Measurements from ENCODE around the gene PEMT.

The PEMT gene

DNA sequence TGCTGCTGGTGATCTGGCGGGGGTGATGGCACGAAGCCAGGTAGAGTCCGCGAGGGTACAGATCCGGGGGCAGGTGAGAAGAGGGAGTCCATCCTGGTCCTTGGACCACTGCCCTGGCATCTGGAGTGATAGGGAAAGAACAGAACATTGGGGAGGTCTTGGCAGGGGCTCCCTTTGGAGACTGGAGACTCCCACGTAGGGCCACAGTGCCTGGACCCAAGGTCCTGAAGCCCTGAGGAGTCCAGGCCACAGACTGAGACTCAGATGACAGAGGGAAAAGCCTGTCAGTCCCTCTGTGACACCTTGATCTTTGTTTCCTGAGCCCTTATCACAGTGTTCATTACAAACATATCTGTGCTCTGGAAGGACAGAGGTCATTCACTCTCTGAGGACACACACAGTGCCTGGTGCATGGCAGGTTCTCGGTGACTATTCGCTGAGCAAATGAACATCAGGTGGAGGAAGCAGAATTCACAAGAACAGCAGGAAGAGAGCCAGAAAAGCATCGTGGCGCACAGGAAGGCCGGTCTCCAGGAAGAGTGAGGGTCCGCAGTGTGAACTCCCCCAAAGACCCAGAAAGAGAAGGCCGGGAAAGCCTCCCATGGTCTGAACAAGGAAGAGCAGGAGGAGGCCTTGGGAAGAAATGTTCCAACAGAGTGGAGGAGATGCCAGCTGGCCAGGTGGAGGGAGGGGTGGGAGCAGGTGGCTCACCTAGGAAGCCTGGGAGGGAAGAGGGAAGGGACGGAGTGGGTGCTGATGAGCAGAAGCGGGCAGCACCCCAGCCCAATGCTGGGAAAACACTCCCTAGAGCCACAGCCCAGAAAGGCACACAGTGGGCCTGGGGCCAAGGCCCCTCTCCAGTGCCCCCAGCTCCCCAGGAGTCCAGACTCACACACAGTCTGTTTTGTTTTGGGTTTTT, 20.5 kb downstream of the PEMT start:
- in situ Hi-C loops (cut with MboI; ENCODE audit: low sequenced_read_pairs) = loop anchor here (5.0 kb wide), 1 partner anchor 74 kb away; the partner anchor contains the start of gene RASD1

DNA sequence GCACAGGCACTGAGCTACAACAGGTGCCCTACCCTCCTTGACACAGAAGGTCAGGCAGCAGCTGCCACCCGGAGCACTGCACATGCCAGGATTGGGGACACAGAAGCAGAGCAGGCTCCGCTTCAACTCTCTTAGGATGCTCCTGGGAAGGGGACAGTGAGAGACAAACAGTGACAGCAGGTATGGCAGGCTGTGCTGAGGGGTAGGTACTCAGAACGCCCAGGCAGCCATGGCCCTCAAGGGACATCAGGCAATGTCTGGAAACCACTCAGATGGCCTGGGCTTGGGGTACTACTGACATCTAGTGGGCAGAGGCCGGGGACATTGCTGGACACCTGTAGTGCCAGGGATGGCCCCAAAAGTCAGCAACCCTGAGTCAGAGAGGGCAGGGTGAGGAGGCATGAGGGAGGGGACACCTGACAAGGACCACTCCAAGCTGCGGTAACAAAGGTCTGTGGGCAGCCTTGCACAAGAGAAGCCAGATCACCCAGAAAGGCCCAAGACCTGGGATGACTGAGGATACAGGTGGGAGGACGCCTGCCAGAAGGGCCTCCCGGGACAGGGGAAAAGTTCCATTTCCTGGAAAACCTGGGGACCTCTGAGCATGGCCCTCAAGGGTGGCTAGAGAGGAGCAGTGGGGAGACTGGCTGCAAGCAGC, 21.2 kb downstream of the PEMT start:
- Histone ChIP-seq H3K9me3 (no peaks in the 10 kb centered on the region), H3K4me1 (no peaks in the 10 kb centered on the region), H3K27me3 (ENCODE audit: low read depth) (no peaks in the 10 kb centered on the region), H3K4me3 (no peak overlapping the region), H3K36me3 (replicated peaks) (no peaks in the 10 kb centered on the region; the same call in 1 of the 2 replicates)
- peak in 1 of 2 experiments; percentile 29 for DNase-seq (ENCODE audit: low spot score in 2 of 2)
- in situ Hi-C loops (cut with MboI; ENCODE audit: low sequenced_read_pairs) = loop anchor here (5.0 kb wide), 1 partner anchor 73 kb away; the partner anchor contains the start of gene RASD1

More for the DNA sequence above, 20.5 kb downstream of the PEMT start:
- Histone ChIP-seq H3K4me3 (no peak overlapping the region), H3K36me3 (replicated peaks) (no peaks in the 10 kb centered on the region; the same call in 1 of the 2 replicates), H3K4me1 (no peaks in the 10 kb centered on the region), H3K9me3 (no peaks in the 10 kb centered on the region), H3K27me3 (ENCODE audit: low read depth) (no peaks in the 10 kb centered on the region)
- no peak for DNase-seq (ENCODE audit: low spot score in 2 of 2)

DNA sequence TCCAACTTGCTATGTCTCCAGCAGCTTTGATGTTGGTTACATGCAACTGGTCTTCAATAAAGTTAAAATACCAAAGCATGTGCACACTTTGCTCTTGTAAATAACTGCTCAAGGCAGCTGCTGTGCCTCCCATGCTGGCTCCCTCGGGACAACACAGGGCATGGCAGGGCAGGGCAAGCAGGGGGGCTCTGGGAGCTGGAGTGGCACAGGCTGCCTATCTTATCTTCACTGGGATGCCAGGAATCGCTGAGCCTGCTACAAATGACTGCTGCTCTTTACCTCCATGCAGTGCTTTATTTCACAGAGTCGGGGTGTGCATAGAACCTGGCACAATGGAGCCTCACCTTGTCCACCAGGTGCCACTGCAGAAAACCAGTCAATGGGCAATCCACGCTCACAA, 21.8 kb downstream of the PEMT start:
- Histone ChIP-seq H3K9me3 (no peaks in the 10 kb centered on the region), H3K4me3 (no peak overlapping the region), H3K4me1 (no peaks in the 10 kb centered on the region), H3K27me3 (ENCODE audit: low read depth) (no peaks in the 10 kb centered on the region), H3K36me3 (replicated peaks) (no peaks in the 10 kb centered on the region; the same call in 1 of the 2 replicates)
- in situ Hi-C loops (cut with MboI; ENCODE audit: low sequenced_read_pairs) = loop anchor here (5.0 to 10.0 kb wide), 2 partner anchors 72 to 215 kb away; partner anchors contain the start of gene RASD1
- DNase-seq (ENCODE audit: low spot score in 2 of 2) = no peak

DNA sequence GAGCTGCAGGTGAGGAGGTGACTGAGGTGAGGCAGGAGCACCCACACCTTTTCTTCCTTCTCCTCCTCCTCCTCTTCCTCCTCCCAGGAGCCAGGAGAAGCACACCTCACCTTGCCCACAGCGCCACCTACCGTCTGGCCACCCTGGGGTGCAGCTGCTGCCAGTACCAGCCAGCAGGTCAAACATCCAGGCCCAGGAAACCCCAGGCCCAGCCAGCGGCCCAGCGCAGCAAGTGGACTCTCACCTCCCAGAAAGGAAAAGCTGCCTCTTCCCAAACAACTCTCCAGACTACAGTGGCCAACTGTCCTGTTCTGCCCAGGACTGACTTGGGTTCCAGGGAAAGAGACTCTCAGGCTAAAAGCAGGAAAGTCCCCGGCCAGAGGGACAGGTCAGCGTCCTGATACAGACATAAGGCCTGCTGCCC, 22.7 kb downstream of the PEMT start:
- in situ Hi-C loops (cut with MboI; ENCODE audit: low sequenced_read_pairs) = loop anchor here (10.0 kb wide), 1 partner anchor 214 kb away; no protein-coding TSS in a partner anchor
- Histone ChIP-seq H3K4me1 (no peaks in the 10 kb centered on the region), H3K36me3 (replicated peaks) (no peaks in the 10 kb centered on the region), H3K27me3 (ENCODE audit: low read depth) (no peaks in the 10 kb centered on the region), H3K9me3 (no peaks in the 10 kb centered on the region), H3K4me3 (no peak overlapping the region)
- peak; percentile 35 to 91 for DNase-seq (ENCODE audit: low spot score in 2 of 2)

DNA sequence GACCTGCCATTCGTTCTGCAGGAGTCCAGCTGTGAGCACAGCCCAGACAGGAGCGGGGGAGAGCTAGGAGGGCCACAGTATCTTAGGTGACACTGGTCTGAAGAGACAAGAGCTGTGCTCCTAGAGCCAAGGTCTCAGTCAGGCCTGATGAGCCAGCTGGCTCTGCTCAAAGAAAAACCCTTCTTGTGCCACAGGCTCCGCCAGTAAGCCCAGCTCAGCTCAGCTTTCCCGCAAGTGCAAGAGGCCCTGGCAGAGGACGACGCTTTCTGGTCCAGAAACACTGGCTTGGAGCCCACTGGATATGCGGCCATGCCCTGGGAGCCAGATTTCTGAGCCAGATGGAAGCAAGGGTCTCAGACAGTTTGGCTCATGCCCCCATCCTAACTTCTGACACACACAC, 23.9 kb downstream of the PEMT start:
- in situ Hi-C loops (cut with MboI; ENCODE audit: low sequenced_read_pairs) = loop anchor here (10.0 kb wide), 1 partner anchor 213 kb away; no protein-coding TSS in a partner anchor
- no peak for DNase-seq (ENCODE audit: low spot score in 2 of 2)
- Histone ChIP-seq H3K4me1 (no peaks in the 10 kb centered on the region), H3K27me3 (ENCODE audit: low read depth) (no peaks in the 10 kb centered on the region), H3K9me3 (no peaks in the 10 kb centered on the region), H3K36me3 (replicated peaks) (no peaks in the 10 kb centered on the region), H3K4me3 (no peak overlapping the region)

DNA sequence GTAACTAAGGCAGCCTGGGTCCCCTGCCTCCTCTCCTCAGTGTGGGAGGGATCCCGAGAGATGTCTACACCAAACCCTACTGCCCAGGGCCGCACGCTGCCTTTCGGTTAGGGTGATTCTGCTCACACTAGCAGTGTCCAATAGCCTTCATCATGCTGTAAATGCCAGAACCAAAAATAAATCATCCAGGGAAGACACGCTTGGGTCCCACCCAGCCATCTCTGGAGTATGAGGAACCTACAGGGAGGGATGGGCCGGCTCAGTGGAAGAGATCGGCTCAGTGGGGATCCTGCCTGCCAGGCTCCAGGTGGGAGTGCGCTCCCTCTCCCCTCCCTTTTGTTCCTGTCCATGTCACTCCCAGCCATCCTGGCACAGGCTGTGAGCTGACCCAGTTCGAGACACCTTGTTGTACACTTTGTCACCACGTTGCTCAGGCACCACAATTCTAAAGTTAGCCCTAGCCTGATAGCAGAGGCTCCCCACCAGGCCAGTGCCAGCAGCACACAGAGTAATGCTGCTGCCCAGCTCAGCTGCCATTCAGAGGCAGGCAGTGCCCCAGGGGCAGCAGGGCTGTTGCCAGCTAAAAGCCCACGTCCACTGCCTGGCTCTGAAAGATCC, 24.5 kb downstream of the PEMT start:
- Histone ChIP-seq H3K27me3 (ENCODE audit: low read depth) (no peaks in the 10 kb centered on the region), H3K4me1 (no peaks in the 10 kb centered on the region), H3K36me3 (replicated peaks) (no peaks in the 10 kb centered on the region), H3K9me3 (no peaks in the 10 kb centered on the region), H3K4me3 (no peak overlapping the region)
- in situ Hi-C loops (cut with MboI; ENCODE audit: low sequenced_read_pairs) = loop anchor here (10.0 kb wide), 1 partner anchor 212 kb away; no protein-coding TSS in a partner anchor
- DNase-seq (ENCODE audit: low spot score in 2 of 2) = no peak

DNA sequence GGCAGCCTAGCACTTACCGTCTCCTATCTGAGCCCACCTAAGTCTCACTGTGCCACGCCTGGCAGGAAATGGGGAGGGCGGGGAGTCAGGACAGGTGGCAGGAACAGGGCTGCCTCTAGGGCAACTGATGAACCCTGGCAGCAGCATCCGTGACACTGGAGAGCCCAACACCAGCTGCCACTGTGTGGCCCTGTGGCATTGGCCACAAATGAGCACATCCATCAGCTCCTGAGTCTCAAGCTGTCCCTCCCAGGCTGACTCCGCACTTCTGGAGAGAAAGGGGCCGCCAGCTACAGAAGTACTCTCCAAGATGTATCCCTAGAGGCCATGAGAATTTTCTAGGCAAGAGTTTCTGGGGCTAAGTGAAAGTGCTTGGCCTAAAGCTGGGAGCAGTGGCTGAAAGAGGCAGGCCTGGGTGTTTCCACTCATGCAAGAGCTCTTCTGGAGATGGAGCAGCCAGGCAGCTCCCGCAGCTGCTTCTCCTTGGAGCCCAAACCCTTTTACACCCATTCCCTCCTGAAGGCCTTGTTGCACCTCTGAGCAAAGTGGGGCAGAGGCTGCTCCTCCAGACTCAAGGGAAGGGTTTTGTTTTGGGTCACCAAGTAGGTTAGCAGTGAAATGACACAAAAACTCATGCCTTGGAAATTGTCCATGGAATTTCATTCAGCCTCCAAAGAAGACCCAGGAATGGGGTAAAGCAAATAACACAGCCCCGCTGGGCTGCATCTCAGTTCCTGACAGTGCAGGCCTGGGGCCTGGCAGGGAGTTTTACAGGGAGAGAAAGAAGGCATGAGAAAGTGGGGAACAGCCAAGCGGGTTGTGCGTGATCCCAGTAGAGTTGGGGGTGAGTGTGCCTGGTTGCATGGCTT, 25.8 kb downstream of the PEMT start:
- Histone ChIP-seq H3K4me3 (no peak overlapping the region), H3K36me3 (replicated peaks) (no peaks in the 10 kb centered on the region), H3K27me3 (ENCODE audit: low read depth) (no peaks in the 10 kb centered on the region), H3K4me1 (no peaks in the 10 kb centered on the region), H3K9me3 (no peaks in the 10 kb centered on the region)
- no peak for DNase-seq (ENCODE audit: low spot score in 2 of 2)
- in situ Hi-C loops (cut with MboI; ENCODE audit: low sequenced_read_pairs) = loop anchor here (10.0 kb wide), 1 partner anchor 211 kb away; no protein-coding TSS in a partner anchor

DNA sequence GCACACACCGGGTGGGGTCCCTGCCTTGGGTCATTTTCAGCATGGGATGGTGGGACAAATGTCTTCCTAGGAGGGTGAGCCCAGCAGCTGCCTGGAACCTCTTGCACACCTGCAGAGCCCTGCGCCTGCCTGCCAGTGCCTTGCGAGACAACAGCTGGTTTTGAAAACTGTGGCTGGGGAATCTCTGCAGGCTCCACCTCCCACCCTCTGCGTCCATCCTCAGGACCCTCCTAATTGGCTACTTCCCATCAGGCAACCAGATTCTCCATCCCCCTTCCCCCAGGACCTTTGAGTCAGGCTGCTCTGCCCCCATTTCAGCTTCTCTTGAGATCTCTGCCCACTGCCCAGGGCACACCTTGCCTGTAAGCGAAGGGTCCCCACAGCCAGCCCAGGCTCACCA, 26.6 kb downstream of the PEMT start:
- no peaks in the 10 kb centered on the region for H3K36me3 ChIP-seq (replicated peaks)
- H3K27me3 ChIP-seq (ENCODE audit: low read depth) = no peaks in the 10 kb centered on the region
- H3K4me3 ChIP-seq = no peak overlapping the region
- H3K9me3 ChIP-seq = no peaks in the 10 kb centered on the region
- in situ Hi-C loops (cut with MboI; ENCODE audit: low sequenced_read_pairs) = loop anchor here (10.0 kb wide), 1 partner anchor 210 kb away; no protein-coding TSS in a partner anchor
- no peak for DNase-seq (ENCODE audit: low spot score in 2 of 2)
- H3K4me1 ChIP-seq = no peaks in the 10 kb centered on the region

DNA sequence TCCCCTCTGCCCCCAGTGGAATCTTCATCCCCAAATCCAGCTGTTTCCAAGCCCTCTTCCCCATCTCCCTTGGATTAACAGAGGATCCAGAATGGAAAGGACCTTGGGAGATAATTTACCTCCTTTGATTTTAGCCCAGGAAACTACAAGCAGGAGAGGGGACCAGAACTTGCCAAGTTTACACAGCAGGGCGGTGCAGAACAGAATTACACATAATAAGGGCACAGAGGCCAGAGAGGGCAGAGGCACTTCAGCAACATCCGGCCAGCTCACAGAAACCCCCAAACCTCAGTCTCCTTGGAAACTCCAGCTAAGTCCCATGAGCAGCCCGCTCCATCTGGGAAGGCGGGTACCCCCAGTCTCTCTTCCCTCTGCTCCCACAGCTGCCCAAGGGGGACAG, 27.2 kb downstream of the PEMT start:
- no peaks in the 10 kb centered on the region for H3K27me3 ChIP-seq (ENCODE audit: low read depth)
- in situ Hi-C loops (cut with MboI; ENCODE audit: low sequenced_read_pairs) = loop anchor here (10.0 kb wide), 1 partner anchor 210 kb away; no protein-coding TSS in a partner anchor
- H3K4me3 ChIP-seq = no peak overlapping the region
- no peaks in the 10 kb centered on the region for H3K4me1 ChIP-seq
- H3K9me3 ChIP-seq = no peaks in the 10 kb centered on the region
- no peaks in the 10 kb centered on the region for H3K36me3 ChIP-seq (replicated peaks)
- DNase-seq (ENCODE audit: low spot score in 2 of 2) = no peak

DNA sequence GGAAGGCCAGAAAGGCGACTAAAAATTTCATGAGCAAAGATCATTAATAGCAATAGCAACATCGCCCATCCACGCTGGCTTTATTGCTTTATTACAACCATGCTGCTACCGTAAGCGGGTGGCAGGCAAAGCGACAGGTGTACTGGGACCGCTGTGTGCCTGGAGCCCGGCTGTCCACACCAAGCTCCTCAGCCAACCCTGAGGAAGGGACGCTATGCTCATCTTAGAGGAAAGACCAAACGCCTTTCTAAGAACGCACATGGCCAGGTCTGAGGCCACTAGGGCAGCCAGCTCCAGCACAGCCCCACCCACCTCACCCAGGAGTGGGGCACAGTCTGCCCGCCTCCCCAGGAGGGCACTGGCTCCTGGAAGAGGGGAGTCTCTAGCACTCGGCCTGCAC, 28.0 kb downstream of the PEMT start:
- no peak overlapping the region for H3K4me3 ChIP-seq
- H3K4me1 ChIP-seq = no peaks in the 10 kb centered on the region
- DNase-seq (ENCODE audit: low spot score in 2 of 2) = no peak
- no peaks in the 10 kb centered on the region for H3K27me3 ChIP-seq (ENCODE audit: low read depth)
- in situ Hi-C loops (cut with MboI; ENCODE audit: low sequenced_read_pairs) = loop anchor here (10.0 kb wide), 1 partner anchor 209 kb away; no protein-coding TSS in a partner anchor
- no peaks in the 10 kb centered on the region for H3K36me3 ChIP-seq (replicated peaks)
- no peaks in the 10 kb centered on the region for H3K9me3 ChIP-seq

DNA sequence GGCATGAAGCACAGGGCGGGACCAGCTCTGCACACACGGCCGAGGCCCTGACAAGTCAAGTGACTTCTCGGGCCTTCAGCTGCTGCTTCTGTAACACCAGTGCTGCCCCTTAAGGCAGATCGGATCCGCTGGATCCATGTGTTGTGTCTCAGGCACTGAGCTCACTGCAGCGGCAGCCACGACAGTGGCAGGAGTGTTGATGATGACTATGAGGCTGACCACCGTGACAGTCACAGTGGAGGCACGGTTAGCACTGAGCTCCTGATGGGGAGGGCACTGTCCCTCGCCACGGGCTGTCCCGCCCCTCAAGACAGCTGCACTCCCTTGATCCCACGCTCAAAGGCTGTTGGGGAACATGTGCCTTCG, 29.4 kb downstream of the PEMT start:
- Histone ChIP-seq H3K9me3 (no peaks in the 10 kb centered on the region), H3K27me3 (ENCODE audit: low read depth) (no peaks in the 10 kb centered on the region), H3K4me3 (no peak overlapping the region), H3K36me3 (replicated peaks) (no peaks in the 10 kb centered on the region), H3K4me1 (no peaks in the 10 kb centered on the region)
- no peak for DNase-seq (ENCODE audit: low spot score in 2 of 2)
- in situ Hi-C loops (cut with MboI; ENCODE audit: low sequenced_read_pairs) = loop anchor here (10.0 kb wide), 1 partner anchor 207 kb away; no protein-coding TSS in a partner anchor

DNA sequence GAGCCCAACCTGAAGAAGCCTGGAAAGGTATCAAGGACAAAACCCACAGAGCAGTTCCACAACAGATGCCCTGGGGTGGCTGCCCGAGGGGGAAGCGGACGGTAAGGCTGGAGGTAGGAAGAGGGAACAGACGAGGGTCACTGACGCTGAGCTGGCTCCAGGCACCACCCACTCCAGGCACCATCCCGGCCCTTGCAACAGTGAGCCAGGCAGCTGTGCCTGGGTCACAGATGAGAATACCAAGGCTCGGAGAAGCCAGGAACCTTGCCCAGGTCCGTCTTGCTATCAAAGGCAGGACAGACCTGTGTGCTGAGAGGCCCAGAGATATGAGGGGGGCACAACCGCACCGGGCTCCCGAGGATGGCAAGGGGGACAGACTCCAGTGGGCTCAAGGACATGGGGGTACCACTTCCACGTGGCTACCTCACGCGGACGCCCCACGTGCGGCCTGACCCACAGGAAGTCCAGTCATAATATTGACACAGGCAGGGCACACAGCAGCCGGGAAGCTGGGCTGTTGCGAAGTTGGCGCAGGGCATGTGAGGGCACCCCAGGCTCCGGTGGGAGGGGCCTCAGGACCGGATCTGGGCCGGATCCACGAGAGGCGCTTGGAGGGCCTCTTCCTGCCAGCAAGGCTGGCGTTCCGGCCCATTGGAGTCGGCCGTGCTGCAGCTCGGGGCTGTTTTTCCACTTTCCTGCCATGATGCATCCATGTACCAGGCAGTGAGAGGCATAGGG, 29.9 kb downstream of the PEMT start:
- Histone ChIP-seq H3K9me3 (no peaks in the 10 kb centered on the region), H3K4me3 (no peak overlapping the region), H3K27me3 (ENCODE audit: low read depth) (no peaks in the 10 kb centered on the region), H3K4me1 (no peaks in the 10 kb centered on the region), H3K36me3 (replicated peaks) (no peaks in the 10 kb centered on the region)
- no peak for DNase-seq (ENCODE audit: low spot score in 2 of 2)
- in situ Hi-C loops (cut with MboI; ENCODE audit: low sequenced_read_pairs) = loop anchor here (10.0 kb wide), 1 partner anchor 207 kb away; no protein-coding TSS in a partner anchor

All from HAP-1 (cell line).